Left lung (tissue), 10 donors: ENCODE data around the gene CIB4. TPM values are rescaled to one million over a fixed set of nuclear protein-coding genes. Genes with fewer than 3 reads are reported as not detected.

ENCODE experiments used
- ATAC-seq: fragments of 200-7000 bp; cut with Tn5 transposase; one replicate; pipeline ENCODE4 v1.9.1; 2020; ENCODE audit warnings: moderate library complexity
- DNase-seq, 4 donors: peaks; one replicate each; pipeline ENCODE4 v3.0.0-alpha.2; 2013 to 2020
- H3K27ac ChIP-seq, 2 donors: fragments of 200-600 bp; sonication (generic) in 1 of 2; one replicate each; pipeline versions ENCODE4 v1.5.0 to v1.8.0; 2020 to 2021
- H3K27me3 ChIP-seq, 2 donors: fragments of 200-600 bp; sonication (generic) in 1 of 2; one replicate each; pipeline versions ENCODE4 v1.5.0 to v1.8.0; 2020 to 2021
- H3K36me3 ChIP-seq, 2 donors: fragments of 200-600 bp; sonication (generic) in 1 of 2; one replicate each; pipeline versions ENCODE4 v1.5.0 to v1.8.0; 2020 to 2021
- H3K4me1 ChIP-seq, 2 donors: fragments of 200-600 bp; one replicate each; pipeline ENCODE4 v1.8.0; 2021
- H3K4me3 ChIP-seq, 2 donors: fragments of 200-600 bp; sonication (generic) in 1 of 2; one replicate each; pipeline versions ENCODE4 v1.5.0 to v1.8.0; 2020 to 2021; ENCODE audit warnings: mild to moderate bottlenecking in 1 of 2
- H3K9me3 ChIP-seq, 2 donors: fragments of 200-600 bp; sonication (generic) in 1 of 2; one replicate each; pipeline versions ENCODE4 v1.5.0 to v1.8.0; 2020 to 2021
- CTCF ChIP-seq, 2 donors: fragments of 200-600 bp; sonication (generic) in 1 of 2; IDR thresholded peaks; one replicate each; pipeline versions ENCODE4 v1.5.0 to v1.8.0; 2021; ENCODE audit warnings: antibody characterized with exemption in 2 of 2
- intact Hi-C, 2 donors: fragments of 100-400 bp; cut with DNase I; formaldehyde crosslinking; loops; one replicate each; pipeline versions ENCODE4 v1.11.2 to v1.14.2; 2022
- polyA plus RNA-seq, 6 donors: library from polyadenylated mRNA; unstranded; fragments of 120-200 nt; gene quantifications; one replicate each; pipeline ENCODE4 v1.2.1, GENCODE V29; 2013; ENCODE audit not compliant: insufficient read length in 6 of 6
- total RNA-seq, 2 donors: library from RNA; stranded (reverse); fragmentation: NEBNext Ultra II Directional; extraction: Animal tissue kit (Norgen Biotek cat#: 25700); gene quantifications; one replicate each; pipeline ENCODE4 v1.2.1, GENCODE V29; 2021
- donor health status: DM: no; HTN: yes; CAD: no.
- donor health status: DM: no; HTN: no; CAD: no.

Gene CIB4
- total and polyA plus RNA-seq, 8 donors, result 1.0 to 2.4 (median 1.8) TPM; not detected in 2

DNA sequence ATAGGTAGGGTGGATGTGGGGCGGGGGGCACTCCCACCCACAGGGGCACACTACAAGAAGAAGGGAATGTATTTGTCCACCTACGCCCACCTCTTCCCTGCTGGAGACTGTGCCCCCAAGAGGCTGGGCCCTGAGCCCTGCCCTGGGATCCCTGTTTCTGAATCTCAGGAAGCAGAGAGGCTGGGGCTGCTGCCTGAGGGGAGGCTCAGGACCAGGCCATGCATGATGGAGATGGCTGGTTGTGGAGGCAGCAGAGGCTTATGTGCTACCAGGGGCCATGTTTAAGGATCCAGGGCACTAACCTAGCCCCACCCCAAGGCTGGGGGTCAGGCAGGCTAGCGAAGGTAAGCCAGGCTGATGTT lies 82.1 kb downstream of the CIB4 start:
- peaks cover 45 to 82% of the 10 kb centered on the region in 2 donors for H3K27me3 ChIP-seq
- no peak for TF ChIP-seq CTCF (IDR thresholded peaks at IDR 0.05)
- peak in 2 of 4 donors; percentile 6 to 39 for DNase-seq
- no peaks in the 10 kb centered on the region for H3K36me3 ChIP-seq
- H3K9me3 ChIP-seq, result no peaks in the 10 kb centered on the region
- intact Hi-C loops, result no loop called here
- H3K4me1 ChIP-seq, result peaks cover 8 to 13% of the 10 kb centered on the region in 2 donors
- H3K4me3 ChIP-seq, result no peak overlapping the region
- H3K27ac ChIP-seq, result no peak overlapping the region
- ATAC-seq, result no peak

GRCh38 chr2:26558271-26559043 lies 82.7 kb downstream of the CIB4 start:
- Histone ChIP-seq H3K4me3 (no peak overlapping the region), H3K9me3 (no peaks in the 10 kb centered on the region), H3K36me3 (no peaks in the 10 kb centered on the region), H3K27me3 (peaks cover 39 to 76% of the 10 kb centered on the region in 2 donors), H3K4me1 (peaks cover 8 to 13% of the 10 kb centered on the region in 2 donors), H3K27ac (no peak overlapping the region)
- DNase-seq (peak in 2 of 4 donors; percentile 11 to 44), ATAC-seq (no peak)
- intact Hi-C loops, result no loop called here
- TF ChIP-seq CTCF (IDR thresholded peaks at IDR 0.05), result no peak

DNA sequence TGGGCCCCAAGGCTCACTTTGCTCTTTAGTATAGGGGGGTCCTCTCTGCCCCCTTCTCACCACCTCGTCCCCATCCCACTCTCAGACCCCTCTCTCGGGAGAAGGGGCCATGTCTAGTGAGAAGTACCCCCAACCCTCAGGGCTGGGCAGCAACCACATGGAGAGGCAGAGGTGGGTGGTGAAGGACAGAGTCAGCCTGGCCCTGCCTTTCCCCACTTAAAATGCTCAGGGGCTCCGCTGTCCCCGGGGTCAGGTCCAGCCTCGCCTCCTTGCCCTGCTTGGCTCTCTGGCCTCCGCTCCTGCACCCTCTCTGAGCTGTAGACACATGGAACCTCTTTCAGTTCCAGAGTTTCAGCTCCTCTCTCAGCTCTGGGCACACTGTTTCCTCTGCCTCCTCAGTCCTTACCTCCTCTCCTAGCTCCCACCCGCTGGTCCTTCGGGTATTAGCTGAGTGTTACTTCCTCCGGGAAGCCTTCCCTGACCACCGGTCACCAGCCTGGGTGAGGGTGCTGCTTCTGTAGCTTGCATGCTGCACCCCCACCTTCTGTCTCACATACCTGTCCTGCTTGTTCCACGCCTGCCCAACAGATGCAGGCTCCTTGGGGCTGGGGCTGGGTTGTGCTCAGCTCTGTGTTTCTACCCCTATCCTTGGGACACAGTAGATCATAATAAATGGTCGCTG lies 83.8 kb downstream of the CIB4 start:
- TF ChIP-seq CTCF (IDR thresholded peaks at IDR 0.05), result no peak
- H3K9me3 ChIP-seq, result no peaks in the 10 kb centered on the region
- no peak for ATAC-seq
- H3K27me3 ChIP-seq, result peaks cover 29 to 69% of the 10 kb centered on the region in 2 donors
- intact Hi-C loops, result no loop called here
- no peaks in the 10 kb centered on the region for H3K36me3 ChIP-seq
- H3K4me1 ChIP-seq, result peaks cover 0 to 6% of the 10 kb centered on the region in 2 donors
- H3K27ac ChIP-seq, result no peak overlapping the region
- H3K4me3 ChIP-seq, result no peak overlapping the region
- peak in 1 of 4 donors; percentile 41 for DNase-seq

DNA sequence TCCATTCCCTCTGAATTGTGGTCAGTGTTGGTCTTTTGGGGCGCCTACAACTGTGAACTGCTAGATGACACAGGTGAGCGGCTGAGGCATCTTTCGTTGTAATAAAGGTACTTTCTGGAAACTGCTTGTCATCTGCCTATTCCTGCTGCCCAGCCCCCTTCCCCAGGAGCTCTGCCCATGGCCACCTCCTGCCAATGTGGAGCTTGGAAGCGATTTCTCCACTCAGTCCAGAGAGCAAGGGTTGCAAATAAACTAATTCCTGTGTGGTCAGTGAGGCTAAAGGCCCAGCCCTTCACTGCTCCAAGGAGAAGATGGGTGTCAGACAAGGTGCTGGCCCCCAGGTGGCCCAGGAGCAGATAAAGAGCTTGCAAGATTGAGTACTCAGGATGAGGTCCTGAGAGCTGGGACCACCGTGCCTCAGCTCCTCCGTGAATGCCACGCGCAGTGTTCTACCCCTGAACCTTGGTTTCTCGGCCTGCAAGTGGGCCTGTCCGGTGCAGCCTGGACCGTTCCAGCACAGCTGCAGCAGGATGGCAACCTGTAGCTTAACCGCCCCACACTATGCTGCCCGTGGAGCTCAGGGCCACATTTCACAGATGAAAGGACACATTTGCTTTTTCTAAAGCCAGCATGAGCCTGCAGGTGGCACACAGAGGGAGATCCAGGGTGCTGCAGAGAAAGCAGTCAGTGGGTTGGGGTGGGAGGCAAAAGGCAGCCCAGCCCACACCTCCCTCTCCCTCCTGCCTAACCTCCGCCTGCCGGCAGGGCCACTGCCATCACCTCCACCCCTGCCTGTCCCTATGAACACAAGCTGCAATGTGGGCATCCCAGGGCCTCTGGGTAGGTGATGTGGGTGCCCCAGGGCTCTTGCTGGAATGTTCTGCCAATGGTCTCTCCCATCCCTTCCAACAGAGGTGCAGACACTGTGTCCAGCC lies 84.6 kb downstream of the CIB4 start:
- Histone ChIP-seq H3K27ac (no peak overlapping the region), H3K27me3 (peaks cover 21 to 62% of the 10 kb centered on the region in 2 donors), H3K4me3 (no peak overlapping the region), H3K4me1 (no peaks in the 10 kb centered on the region), H3K9me3 (no peaks in the 10 kb centered on the region), H3K36me3 (no peaks in the 10 kb centered on the region)
- intact Hi-C loops, result no loop called here
- TF ChIP-seq CTCF (IDR thresholded peaks at IDR 0.05), result no peak
- ATAC-seq (no peak), DNase-seq (peak in 1 of 4 donors; percentile 53)
